PC-3 (cell line): Measurements from ENCODE around the gene NOP10.

Experiments used
- EZH2 ChIP-seq: fragments of 300-600 bp; sonication (generic); IDR thresholded peaks from one replicate; pipeline ENCODE4 v1.6.1; 2017; ENCODE audit warnings: antibody characterized with exemption, mild to moderate bottlenecking, low read length; ENCODE audit not compliant: unreplicated experiment
- EZH2phosphoT487 ChIP-seq: fragments of 300-600 bp; sonication (generic); IDR thresholded peaks from 2 replicates; pipeline ENCODE4 v1.6.1; 2018; ENCODE audit warnings: mild to moderate bottlenecking, antibody characterized with exemption, low read length, borderline replicate concordance
- TF ChIP-seq, protein P1 (sequence below): fragments of 300-600 bp; sonication (generic); conservative IDR thresholded peaks from 2 replicates; pipeline ENCODE4 v1.5.1; 2017; ENCODE audit warnings: antibody characterized with exemption, low read depth, mild to moderate bottlenecking, low read length

DNA sequence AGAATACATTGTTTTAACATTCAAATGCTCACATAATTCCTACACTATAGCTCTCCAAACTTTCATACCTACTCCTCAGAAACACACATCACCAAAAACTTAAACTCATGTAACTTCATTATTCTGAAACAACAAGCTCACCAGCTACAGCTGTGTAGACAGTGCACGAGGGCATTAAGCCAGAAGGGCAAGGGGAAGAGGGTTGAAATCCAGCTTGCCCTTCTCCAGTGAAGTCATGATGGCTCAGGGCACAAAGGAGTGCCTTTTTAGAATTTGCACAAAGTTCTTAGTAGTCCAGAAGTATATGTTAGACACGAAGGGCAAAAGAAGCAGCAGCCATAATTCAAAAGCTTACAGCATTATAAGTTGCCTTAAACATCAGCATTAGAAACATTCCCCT lies 13.9 kb downstream of the NOP10 start:
- TF ChIP-seq, protein P1, sequence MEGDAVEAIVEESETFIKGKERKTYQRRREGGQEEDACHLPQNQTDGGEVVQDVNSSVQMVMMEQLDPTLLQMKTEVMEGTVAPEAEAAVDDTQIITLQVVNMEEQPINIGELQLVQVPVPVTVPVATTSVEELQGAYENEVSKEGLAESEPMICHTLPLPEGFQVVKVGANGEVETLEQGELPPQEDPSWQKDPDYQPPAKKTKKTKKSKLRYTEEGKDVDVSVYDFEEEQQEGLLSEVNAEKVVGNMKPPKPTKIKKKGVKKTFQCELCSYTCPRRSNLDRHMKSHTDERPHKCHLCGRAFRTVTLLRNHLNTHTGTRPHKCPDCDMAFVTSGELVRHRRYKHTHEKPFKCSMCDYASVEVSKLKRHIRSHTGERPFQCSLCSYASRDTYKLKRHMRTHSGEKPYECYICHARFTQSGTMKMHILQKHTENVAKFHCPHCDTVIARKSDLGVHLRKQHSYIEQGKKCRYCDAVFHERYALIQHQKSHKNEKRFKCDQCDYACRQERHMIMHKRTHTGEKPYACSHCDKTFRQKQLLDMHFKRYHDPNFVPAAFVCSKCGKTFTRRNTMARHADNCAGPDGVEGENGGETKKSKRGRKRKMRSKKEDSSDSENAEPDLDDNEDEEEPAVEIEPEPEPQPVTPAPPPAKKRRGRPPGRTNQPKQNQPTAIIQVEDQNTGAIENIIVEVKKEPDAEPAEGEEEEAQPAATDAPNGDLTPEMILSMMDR, result no peak
- TF ChIP-seq EZH2, result no peak
- no peak for TF ChIP-seq EZH2phosphoT487
